ENCODE data around the gene SYT12. TPM values are rescaled to one million over a fixed set of nuclear protein-coding genes. Genes with fewer than 3 reads are reported as not detected.

SYT12 gene
- total and polyA plus RNA-seq, 9 of the 15 experiments (the other 6 are each of a cell fraction or from before 2014, with no cell fraction given): 0.03 to 0.11 (median 0.03) TPM; not detected in 4

DNA sequence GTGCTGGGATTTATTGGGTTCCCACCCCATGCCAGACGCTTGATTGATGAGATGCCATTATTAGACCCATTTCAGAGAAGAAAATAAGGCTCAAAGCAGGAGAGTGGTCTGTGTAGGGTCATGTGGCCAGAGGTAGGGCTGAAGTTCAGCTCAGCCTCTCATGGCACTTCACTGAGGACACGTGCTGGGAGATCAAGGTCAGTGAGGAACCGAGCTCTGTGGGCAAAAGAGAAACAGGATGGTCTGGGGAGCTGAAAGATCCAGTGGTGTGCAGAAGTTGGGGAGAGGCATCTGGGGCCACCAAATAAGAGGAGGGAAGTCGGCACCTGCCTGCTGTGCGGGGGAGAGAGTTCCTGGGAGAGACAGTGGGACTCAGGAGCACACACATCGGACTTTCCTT is 53.3 kb downstream of the SYT12 start:
- Histone ChIP-seq H3K27ac (ENCODE audit: extremely low read depth, low read depth, low read length) (no peak overlapping the region), H2AFZ (ENCODE audit: low read depth, low read length) (no peak overlapping the region), H3K27me3 (ENCODE audit: control insufficient read depth in 2 of 2, insufficient read depth in 2 of 2, low read length in 2 of 2) (no peaks in the 10 kb centered on the region), H3K79me2 (ENCODE audit: control insufficient read depth, insufficient read depth, low read length) (no peaks in the 10 kb centered on the region), H3K36me3 (ENCODE audit: control insufficient read depth, insufficient read depth, low read length) (no peaks in the 10 kb centered on the region), H3K9ac (ENCODE audit: insufficient read depth in 1 of 2, low read depth in 2 of 2, low read length in 2 of 2) (no peak overlapping the region), H3K4me2 (ENCODE audit: insufficient read depth, low read length) (no peak overlapping the region), H3K4me3 (no peak overlapping the region), H3K4me1 (replicated peaks in 1 of 2; ENCODE audit: control insufficient read depth in 2 of 2, insufficient read depth in 2 of 2, low read length in 2 of 2) (peaks cover 11 to 23% of the 10 kb centered on the region in 2 experiments; a peak in 4 of 5 replicates), H3K9me3 (replicated peaks; ENCODE audit: control insufficient read depth, insufficient read depth, low read depth, low read length) (no peaks in the 10 kb centered on the region), H3K9me1 (ENCODE audit: control insufficient read depth, insufficient read depth, low read length) (no peaks in the 10 kb centered on the region), H4K20me1 (replicated peaks; ENCODE audit: control insufficient read depth, insufficient read depth, low read length) (no peaks in the 10 kb centered on the region)
- no peak for DNase-seq (ENCODE audit: extremely low read depth in 1 of 4, low spot score in 3 of 4)
- ChIA-PET CTCF (ENCODE audit: low intra/inter-chr PET ratio) (interaction anchor here (0.6 kb wide), 1 partner anchor 200 kb away, joined by 4 read pairs; no protein-coding TSS in a partner anchor), POLR2A (interaction anchor here (0.6 to 1.1 kb wide), 3 partner anchors 10 to 17 kb away, joined by 3 to 4 read pairs (median 3); no protein-coding TSS in a partner anchor)
- no peak for FAIRE-seq
- WGBS (ENCODE audit: insufficient coverage, low coverage, missing lambda C conversion rate): 49% methylated on average over 6 of the region's 6 CpGs
- TF ChIP-seq ZSCAN32 (CRISPR knock-in tag; IDR thresholded peaks at IDR 0.05) (no peak), RAD51 (IDR thresholded peaks at IDR 0.05; ENCODE audit: borderline replicate concordance, low read depth) (0 out of 2 replicates have a peak, but pooled peaks have one; percentile 2), USF1 (CRISPR knock-in tag; IDR thresholded peaks at IDR 0.05) (peak; percentile 48)
- TF ChIP-seq, protein P1, sequence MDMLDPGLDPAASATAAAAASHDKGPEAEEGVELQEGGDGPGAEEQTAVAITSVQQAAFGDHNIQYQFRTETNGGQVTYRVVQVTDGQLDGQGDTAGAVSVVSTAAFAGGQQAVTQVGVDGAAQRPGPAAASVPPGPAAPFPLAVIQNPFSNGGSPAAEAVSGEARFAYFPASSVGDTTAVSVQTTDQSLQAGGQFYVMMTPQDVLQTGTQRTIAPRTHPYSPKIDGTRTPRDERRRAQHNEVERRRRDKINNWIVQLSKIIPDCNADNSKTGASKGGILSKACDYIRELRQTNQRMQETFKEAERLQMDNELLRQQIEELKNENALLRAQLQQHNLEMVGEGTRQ (CRISPR knock-in tag; IDR thresholded peaks at IDR 0.05): peak; percentile 27; the same call in 1 of the 2 replicates
- intact Hi-C loops (cut with micrococcal nuclease): no loop called here
- no peak for ATAC-seq
- no TSS peak for BruUV-seq (replicated peaks)
- in situ Hi-C loops (cut with MboI): no loop called here

All from K562 (cell line).